ENCODE results near the gene ING3. TPM values are rescaled to one million over a fixed set of nuclear protein-coding genes. Genes with fewer than 3 reads are reported as not detected.

Gene ING3
- total and polyA plus RNA-seq, 9 of the 15 experiments (the other 6 are each of a cell fraction or from before 2014, with no cell fraction given): 22.8 to 233 (median 50.4) TPM

DNA sequence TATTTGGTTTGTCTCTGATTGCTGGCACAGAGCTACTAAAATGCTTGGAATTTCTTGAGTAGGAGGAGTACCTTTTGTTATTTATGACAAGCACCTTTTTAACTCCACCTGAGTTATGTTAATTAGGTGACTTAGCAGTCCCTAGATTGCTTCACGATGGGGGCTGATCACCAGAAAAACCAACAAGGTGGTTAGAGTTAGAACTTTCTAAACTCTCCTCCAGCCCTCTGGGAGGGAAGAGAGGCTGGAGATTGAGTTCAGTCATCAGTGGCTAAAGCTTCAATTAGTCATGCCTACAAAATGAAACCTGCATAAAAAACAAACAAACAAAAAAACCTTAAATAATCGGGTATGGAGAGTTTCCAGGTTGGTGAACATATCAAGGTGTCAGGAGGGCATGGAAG lies 23.6 kb upstream of the ING3 start (continued):
- no peak for TF ChIP-seq NCOA6 (IDR thresholded peaks at IDR 0.05)

DNA sequence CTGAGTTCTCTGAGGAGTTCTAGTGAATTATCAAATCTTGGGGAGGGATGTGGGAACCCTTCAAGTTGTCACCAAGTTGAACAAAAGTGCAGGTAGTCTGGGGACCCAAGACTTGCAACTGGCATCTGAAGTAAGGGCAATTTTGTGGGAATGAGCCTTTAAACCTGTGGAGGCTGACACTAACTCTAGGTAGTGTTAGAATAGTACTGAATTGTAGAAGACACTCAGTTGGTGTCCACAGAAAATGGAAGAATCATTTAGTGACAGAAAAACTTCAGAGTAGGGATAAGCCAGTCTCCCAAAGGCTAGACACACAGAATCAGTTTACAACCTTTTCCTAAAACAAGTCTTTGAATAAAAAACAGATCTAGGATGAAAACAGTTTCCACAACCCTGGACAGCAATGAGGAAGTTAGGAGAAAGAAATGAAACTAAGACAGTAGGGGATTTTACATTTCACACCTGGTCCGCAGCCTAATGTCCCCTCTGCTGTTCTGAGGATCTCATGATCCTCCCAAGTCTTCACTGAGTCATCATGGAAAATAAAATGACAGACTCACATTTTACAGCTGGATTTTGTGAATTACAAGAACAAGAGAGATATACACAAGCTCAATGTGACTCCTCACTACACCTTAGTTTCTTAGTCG lies 23.0 kb upstream of the ING3 start:
- no peaks in the 10 kb centered on the region for H4K20me1 ChIP-seq (replicated peaks; ENCODE audit: control insufficient read depth, insufficient read depth, low read length)
- H3K9me3 ChIP-seq (replicated peaks; ENCODE audit: control insufficient read depth, insufficient read depth, low read depth, low read length): no peaks in the 10 kb centered on the region
- no TSS peak for BruUV-seq (replicated peaks)
- DNase-seq (ENCODE audit: extremely low read depth in 1 of 4, low spot score in 3 of 4): no peak
- H3K9ac ChIP-seq (ENCODE audit: insufficient read depth in 1 of 2, low read depth in 2 of 2, low read length in 2 of 2): no peak overlapping the region
- no peaks in the 10 kb centered on the region for H3K4me1 ChIP-seq (replicated peaks in 1 of 2; ENCODE audit: control insufficient read depth in 2 of 2, insufficient read depth in 2 of 2, low read length in 2 of 2)
- ChIA-PET CTCF (ENCODE audit: low intra/inter-chr PET ratio) (no interaction called here), POLR2A (interaction anchor here (0.7 to 1.9 kb wide), 3 partner anchors 11 to 27 kb away, joined by 4 to 5 read pairs (median 5); partner anchors contain the start of gene ING3)
- TF ChIP-seq NCOA2 (IDR thresholded peaks at IDR 0.05; ENCODE audit: partially characterized antibody in 2 of 2) (no peak), ZNF699 (CRISPR knock-in tag; IDR thresholded peaks at IDR 0.05; ENCODE audit: insufficient replicate concordance) (no peak), MTA2 (IDR thresholded peaks at IDR 0.05; ENCODE audit: low read depth) (no peak), ZNF589 (CRISPR knock-in tag; IDR thresholded peaks at IDR 0.05; ENCODE audit: low read depth) (no peak)
- TF ChIP-seq, protein P1, sequence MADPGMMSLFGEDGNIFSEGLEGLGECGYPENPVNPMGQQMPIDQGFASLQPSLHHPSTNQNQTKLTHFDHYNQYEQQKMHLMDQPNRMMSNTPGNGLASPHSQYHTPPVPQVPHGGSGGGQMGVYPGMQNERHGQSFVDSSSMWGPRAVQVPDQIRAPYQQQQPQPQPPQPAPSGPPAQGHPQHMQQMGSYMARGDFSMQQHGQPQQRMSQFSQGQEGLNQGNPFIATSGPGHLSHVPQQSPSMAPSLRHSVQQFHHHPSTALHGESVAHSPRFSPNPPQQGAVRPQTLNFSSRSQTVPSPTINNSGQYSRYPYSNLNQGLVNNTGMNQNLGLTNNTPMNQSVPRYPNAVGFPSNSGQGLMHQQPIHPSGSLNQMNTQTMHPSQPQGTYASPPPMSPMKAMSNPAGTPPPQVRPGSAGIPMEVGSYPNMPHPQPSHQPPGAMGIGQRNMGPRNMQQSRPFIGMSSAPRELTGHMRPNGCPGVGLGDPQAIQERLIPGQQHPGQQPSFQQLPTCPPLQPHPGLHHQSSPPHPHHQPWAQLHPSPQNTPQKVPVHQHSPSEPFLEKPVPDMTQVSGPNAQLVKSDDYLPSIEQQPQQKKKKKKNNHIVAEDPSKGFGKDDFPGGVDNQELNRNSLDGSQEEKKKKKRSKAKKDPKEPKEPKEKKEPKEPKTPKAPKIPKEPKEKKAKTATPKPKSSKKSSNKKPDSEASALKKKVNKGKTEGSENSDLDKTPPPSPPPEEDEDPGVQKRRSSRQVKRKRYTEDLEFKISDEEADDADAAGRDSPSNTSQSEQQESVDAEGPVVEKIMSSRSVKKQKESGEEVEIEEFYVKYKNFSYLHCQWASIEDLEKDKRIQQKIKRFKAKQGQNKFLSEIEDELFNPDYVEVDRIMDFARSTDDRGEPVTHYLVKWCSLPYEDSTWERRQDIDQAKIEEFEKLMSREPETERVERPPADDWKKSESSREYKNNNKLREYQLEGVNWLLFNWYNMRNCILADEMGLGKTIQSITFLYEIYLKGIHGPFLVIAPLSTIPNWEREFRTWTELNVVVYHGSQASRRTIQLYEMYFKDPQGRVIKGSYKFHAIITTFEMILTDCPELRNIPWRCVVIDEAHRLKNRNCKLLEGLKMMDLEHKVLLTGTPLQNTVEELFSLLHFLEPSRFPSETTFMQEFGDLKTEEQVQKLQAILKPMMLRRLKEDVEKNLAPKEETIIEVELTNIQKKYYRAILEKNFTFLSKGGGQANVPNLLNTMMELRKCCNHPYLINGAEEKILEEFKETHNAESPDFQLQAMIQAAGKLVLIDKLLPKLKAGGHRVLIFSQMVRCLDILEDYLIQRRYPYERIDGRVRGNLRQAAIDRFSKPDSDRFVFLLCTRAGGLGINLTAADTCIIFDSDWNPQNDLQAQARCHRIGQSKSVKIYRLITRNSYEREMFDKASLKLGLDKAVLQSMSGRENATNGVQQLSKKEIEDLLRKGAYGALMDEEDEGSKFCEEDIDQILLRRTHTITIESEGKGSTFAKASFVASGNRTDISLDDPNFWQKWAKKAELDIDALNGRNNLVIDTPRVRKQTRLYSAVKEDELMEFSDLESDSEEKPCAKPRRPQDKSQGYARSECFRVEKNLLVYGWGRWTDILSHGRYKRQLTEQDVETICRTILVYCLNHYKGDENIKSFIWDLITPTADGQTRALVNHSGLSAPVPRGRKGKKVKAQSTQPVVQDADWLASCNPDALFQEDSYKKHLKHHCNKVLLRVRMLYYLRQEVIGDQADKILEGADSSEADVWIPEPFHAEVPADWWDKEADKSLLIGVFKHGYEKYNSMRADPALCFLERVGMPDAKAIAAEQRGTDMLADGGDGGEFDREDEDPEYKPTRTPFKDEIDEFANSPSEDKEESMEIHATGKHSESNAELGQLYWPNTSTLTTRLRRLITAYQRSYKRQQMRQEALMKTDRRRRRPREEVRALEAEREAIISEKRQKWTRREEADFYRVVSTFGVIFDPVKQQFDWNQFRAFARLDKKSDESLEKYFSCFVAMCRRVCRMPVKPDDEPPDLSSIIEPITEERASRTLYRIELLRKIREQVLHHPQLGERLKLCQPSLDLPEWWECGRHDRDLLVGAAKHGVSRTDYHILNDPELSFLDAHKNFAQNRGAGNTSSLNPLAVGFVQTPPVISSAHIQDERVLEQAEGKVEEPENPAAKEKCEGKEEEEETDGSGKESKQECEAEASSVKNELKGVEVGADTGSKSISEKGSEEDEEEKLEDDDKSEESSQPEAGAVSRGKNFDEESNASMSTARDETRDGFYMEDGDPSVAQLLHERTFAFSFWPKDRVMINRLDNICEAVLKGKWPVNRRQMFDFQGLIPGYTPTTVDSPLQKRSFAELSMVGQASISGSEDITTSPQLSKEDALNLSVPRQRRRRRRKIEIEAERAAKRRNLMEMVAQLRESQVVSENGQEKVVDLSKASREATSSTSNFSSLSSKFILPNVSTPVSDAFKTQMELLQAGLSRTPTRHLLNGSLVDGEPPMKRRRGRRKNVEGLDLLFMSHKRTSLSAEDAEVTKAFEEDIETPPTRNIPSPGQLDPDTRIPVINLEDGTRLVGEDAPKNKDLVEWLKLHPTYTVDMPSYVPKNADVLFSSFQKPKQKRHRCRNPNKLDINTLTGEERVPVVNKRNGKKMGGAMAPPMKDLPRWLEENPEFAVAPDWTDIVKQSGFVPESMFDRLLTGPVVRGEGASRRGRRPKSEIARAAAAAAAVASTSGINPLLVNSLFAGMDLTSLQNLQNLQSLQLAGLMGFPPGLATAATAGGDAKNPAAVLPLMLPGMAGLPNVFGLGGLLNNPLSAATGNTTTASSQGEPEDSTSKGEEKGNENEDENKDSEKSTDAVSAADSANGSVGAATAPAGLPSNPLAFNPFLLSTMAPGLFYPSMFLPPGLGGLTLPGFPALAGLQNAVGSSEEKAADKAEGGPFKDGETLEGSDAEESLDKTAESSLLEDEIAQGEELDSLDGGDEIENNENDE (IDR thresholded peaks at IDR 0.05; ENCODE audit: low read depth, low read length): no peak
- peaks cover 0 to 2% of the 10 kb centered on the region in 2 experiments; a peak in 2 of 5 replicates for H3K27me3 ChIP-seq (ENCODE audit: control insufficient read depth in 2 of 2, insufficient read depth in 2 of 2, low read length in 2 of 2)
- no peak overlapping the region for H3K27ac ChIP-seq (ENCODE audit: extremely low read depth, low read depth, low read length)
- in situ Hi-C loops (cut with MboI): no loop called here
- no peaks in the 10 kb centered on the region for H3K36me3 ChIP-seq (ENCODE audit: control insufficient read depth, insufficient read depth, low read length)
- intact Hi-C loops (cut with micrococcal nuclease): no loop called here
- no peak overlapping the region for H2AFZ ChIP-seq (ENCODE audit: low read depth, low read length)
- peak; percentile 37 for FAIRE-seq
- WGBS (ENCODE audit: insufficient coverage, low coverage, missing lambda C conversion rate): 0% methylated on average over 2 of the region's 2 CpGs
- H3K4me2 ChIP-seq (ENCODE audit: insufficient read depth, low read length): no peak overlapping the region
- no peak overlapping the region for H3K4me3 ChIP-seq
- H3K79me2 ChIP-seq (ENCODE audit: control insufficient read depth, insufficient read depth, low read length): no peaks in the 10 kb centered on the region
- ATAC-seq: peak; percentile 43
- no peaks in the 10 kb centered on the region for H3K9me1 ChIP-seq (ENCODE audit: control insufficient read depth, insufficient read depth, low read length)
